RWPE2 (cell line): ENCODE measurements around the gene CDC42EP3.

Source experiments
- ATAC-seq: fragments of 200-7000 bp; cut with Tn5 transposase; 3 replicates; pipeline ENCODE4 v1.9.1; 2021; ENCODE audit warnings: low read depth
- DNase-seq: peaks from one replicate; pipeline ENCODE4 v3.0.0-alpha.2; 2020; ENCODE audit warnings: low spot score
- H3K27ac ChIP-seq: fragments of 450-650 bp; 2 replicates; pipeline ENCODE4 v1.5.1; 2017; ENCODE audit warnings: mild to moderate bottlenecking; ENCODE audit not compliant: poor library complexity, severe bottlenecking
- H3K27me3 ChIP-seq: fragments of 250-450 bp; sonication (Bioruptor Pico); 2 replicates; pipeline ENCODE4 v1.5.1; 2021; ENCODE audit warnings: mild to moderate bottlenecking, moderate library complexity; ENCODE audit not compliant: insufficient read depth, poor library complexity, severe bottlenecking
- H3K36me3 ChIP-seq: fragments of 250-450 bp; sonication (Bioruptor Pico); 2 replicates; pipeline ENCODE4 v1.5.1; 2020; ENCODE audit warnings: low read depth, mild to moderate bottlenecking, moderate library complexity
- H3K4me1 ChIP-seq: fragments of 250-450 bp; sonication (Bioruptor Pico); 2 replicates; pipeline ENCODE4 v1.5.1; 2021; ENCODE audit warnings: mild to moderate bottlenecking, moderate library complexity; ENCODE audit not compliant: insufficient read depth, poor library complexity, severe bottlenecking
- H3K4me3 ChIP-seq: fragments of 250-450 bp; sonication (Bioruptor Pico); 2 replicates; pipeline ENCODE4 v1.5.1; 2021; ENCODE audit warnings: mild to moderate bottlenecking, moderate library complexity; ENCODE audit not compliant: severe bottlenecking
- H3K9me3 ChIP-seq: fragments of 250-450 bp; sonication (Bioruptor Pico); 2 replicates; pipeline ENCODE4 v1.5.1; 2021; ENCODE audit warnings: mild to moderate bottlenecking, moderate library complexity; ENCODE audit not compliant: severe bottlenecking
- TF ChIP-seq, protein P1 (sequence below): fragments of 450-650 bp; IDR thresholded peaks from one replicate; pipeline ENCODE4 v1.5.1; 2017; ENCODE audit warnings: mild to moderate bottlenecking, moderate library complexity; ENCODE audit not compliant: poor library complexity, severe bottlenecking

CDC42EP3 gene, protein sequence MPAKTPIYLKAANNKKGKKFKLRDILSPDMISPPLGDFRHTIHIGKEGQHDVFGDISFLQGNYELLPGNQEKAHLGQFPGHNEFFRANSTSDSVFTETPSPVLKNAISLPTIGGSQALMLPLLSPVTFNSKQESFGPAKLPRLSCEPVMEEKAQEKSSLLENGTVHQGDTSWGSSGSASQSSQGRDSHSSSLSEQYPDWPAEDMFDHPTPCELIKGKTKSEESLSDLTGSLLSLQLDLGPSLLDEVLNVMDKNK

DNA sequence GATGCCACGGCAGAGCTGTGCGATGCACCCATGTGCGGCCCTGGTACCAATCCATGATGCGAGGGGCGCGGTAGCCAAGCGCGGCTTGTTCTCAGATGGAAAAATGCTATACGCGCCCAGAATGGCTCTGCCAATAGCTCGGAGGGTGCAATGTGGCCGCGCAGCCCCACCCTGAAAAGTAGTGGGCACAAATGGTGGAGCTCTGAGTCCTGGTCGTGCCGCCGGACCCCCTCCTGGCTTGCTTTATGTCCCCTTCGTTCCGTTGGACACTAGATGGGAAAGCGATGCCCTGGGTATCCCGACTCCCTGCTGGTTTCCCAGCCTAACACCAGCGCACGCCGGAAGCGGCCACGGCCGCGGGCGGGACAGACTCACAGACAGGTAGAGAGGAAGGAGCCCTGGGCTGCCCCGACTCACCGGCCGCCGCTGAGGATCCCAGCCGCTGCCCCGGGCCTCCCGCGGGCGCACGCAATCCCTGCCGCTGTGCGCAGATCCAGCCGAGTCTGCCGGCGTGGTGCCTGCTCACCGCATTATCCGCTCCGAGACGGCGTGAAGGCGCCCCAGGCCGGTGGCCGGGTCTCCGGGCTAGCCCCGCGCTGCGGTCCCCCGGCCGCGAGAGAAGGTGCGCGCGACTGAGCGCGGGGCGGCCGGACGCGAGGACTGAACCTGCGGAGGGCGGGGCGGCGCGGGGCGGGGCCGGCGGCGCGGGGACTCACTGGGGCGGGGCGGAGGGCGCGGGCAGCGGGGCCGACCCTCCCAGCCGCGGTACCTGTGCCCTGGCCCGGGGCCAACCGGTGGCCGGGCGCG is at the start of gene CDC42EP3:
Gene CDC42EP3, minus strand, starts transcription at position 634 of the 807 bp plus-strand sequence. CDS start 25,055 bp downstream, outside the sequence.
- Histone ChIP-seq H3K27ac (peak within 1 kb of the TSS; percentile 57), H3K4me1 (peaks cover 19% of the 10 kb centered on the region), H3K9me3 (no peaks in the 10 kb centered on the region), H3K27me3 (no peaks in the 10 kb centered on the region), H3K36me3 (peaks cover 40% of the 10 kb centered on the region), H3K4me3 (peak within 1 kb of the TSS; percentile 95)
- peak; percentile 72 for ATAC-seq
- TF ChIP-seq, protein P1, sequence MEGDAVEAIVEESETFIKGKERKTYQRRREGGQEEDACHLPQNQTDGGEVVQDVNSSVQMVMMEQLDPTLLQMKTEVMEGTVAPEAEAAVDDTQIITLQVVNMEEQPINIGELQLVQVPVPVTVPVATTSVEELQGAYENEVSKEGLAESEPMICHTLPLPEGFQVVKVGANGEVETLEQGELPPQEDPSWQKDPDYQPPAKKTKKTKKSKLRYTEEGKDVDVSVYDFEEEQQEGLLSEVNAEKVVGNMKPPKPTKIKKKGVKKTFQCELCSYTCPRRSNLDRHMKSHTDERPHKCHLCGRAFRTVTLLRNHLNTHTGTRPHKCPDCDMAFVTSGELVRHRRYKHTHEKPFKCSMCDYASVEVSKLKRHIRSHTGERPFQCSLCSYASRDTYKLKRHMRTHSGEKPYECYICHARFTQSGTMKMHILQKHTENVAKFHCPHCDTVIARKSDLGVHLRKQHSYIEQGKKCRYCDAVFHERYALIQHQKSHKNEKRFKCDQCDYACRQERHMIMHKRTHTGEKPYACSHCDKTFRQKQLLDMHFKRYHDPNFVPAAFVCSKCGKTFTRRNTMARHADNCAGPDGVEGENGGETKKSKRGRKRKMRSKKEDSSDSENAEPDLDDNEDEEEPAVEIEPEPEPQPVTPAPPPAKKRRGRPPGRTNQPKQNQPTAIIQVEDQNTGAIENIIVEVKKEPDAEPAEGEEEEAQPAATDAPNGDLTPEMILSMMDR = no peak
- peak; percentile 67 for DNase-seq

DNA sequence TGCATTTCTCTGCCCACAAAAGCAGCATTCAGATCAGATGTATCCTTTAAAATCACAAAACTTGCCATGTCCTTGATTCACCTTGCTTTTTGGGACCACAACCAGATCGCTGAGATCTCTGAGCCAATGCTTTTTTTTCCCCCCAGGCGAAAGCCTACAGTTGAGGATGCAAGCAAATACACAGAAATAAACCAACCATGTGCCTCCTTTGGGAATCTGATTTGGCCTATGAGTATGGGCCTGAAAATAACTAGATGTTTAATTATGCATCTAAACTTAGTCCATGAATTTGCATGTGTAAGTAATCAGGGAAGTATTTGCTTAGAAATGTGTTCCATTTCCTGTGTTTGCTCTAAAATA is 49.7 kb upstream of the CDC42EP3 start:
- DNase-seq (no peak), ATAC-seq (no peak)
- TF ChIP-seq, protein P1 = no peak

DNA sequence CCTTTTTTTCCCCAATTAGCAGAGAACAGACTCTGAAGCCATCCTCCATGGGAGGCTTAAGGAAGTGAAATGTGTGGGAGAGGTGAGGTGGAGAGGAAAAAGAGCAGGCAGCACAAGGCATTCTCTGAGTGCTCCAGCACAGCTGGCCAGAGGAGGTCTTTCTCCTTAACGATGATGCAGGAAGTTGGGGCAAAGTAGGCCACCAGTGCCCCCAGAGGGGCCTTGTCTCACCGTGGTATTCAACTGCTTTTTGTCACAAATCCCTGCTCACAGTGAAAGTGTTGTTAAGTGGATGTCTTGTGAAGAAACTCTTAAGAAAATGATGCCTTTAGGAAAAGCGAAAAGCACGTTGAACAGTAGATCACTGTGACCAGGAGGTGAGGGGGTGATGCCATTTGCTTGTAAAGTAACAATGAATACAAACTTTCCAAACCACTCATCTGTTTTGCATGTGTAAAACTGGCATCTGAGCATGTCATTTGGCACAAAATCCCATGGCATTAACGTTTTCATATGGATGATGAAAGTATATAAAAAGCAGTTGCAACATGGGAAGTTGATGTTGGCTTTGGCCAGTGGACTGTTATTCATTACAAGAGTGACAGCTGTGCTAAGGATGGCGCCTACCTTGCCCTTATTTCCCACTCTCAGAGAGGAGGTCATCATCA is 49.2 kb upstream of the CDC42EP3 start:
- TF ChIP-seq, protein P1 = no peak
- H3K27ac ChIP-seq = no peak overlapping the region
- no peak overlapping the region for H3K4me3 ChIP-seq
- no peaks in the 10 kb centered on the region for H3K4me1 ChIP-seq
- H3K36me3 ChIP-seq = no peaks in the 10 kb centered on the region
- no peaks in the 10 kb centered on the region for H3K27me3 ChIP-seq
- DNase-seq (no peak), ATAC-seq (no peak)
- no peaks in the 10 kb centered on the region for H3K9me3 ChIP-seq

More for the DNA sequence above, 49.7 kb upstream of the CDC42EP3 start:
- Histone ChIP-seq H3K4me3 (no peak overlapping the region), H3K27ac (no peak overlapping the region), H3K36me3 (no peaks in the 10 kb centered on the region), H3K9me3 (no peaks in the 10 kb centered on the region), H3K4me1 (no peaks in the 10 kb centered on the region), H3K27me3 (no peaks in the 10 kb centered on the region)

DNA sequence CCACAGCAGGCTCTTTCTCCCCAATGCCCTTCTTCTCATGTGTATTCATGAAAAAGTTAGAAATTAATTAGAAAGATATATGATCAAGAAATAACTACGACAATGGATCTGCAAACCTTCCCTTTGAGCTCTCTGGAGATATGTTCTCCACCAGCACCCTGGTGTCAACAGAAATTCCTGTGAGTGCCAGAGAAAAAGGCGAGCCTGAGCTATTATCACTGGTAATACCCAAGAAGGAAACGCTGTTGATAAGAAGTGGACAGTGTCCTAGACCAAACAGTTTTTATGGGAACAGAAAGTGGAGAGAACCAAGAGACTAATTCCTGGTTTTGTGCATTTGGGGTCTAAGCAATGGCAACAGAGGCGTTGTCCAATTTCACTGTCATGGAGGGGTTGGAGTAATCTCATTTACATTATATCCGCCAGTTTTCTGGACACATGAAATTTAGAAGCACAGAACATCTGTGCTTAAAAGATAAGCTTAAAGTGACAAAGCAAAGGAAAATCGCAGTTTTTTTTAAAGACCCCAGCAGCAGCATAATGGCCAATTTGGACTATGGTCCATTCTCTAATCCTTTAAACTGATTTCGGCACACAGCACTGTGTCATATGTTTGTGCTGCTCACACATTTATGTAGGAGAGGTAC is 47.2 kb upstream of the CDC42EP3 start:
- TF ChIP-seq, protein P1 = no peak
- Histone ChIP-seq H3K9me3 (peaks cover 10% of the 10 kb centered on the region), H3K27me3 (no peaks in the 10 kb centered on the region), H3K36me3 (no peaks in the 10 kb centered on the region), H3K4me1 (peaks cover 2% of the 10 kb centered on the region), H3K4me3 (no peak overlapping the region), H3K27ac (no peak overlapping the region)
- ATAC-seq (no peak), DNase-seq (no peak)
